Neuronal stem cell (in vitro differentiated cells): ENCODE data around the gene BCL2L14.

Experiments used
- DNase-seq: peaks from one replicate; pipeline ENCODE4 v3.0.0-alpha.2; 2013; ENCODE audit warnings: low spot score
- H2AFZ ChIP-seq: one replicate; pipeline ENCODE4 v1.6.1; 2013; ENCODE audit warnings: mild to moderate bottlenecking, low read length, inconsistent platforms
- H2AK5ac ChIP-seq: 2 replicates; pipeline ENCODE4 v1.6.1; 2013; ENCODE audit warnings: low read depth, mild to moderate bottlenecking, inconsistent platforms, low read length, moderate library complexity, mixed read lengths
- H2BK120ac ChIP-seq: 2 replicates; pipeline ENCODE4 v1.6.1; 2013; ENCODE audit warnings: low read depth, mild to moderate bottlenecking, inconsistent platforms, low read length, moderate library complexity, mixed read lengths
- H2BK12ac ChIP-seq: one replicate; pipeline ENCODE4 v1.6.1; 2013; ENCODE audit warnings: low read length, inconsistent platforms
- H2BK15ac ChIP-seq: 2 replicates; pipeline ENCODE4 v1.6.1; 2013; ENCODE audit warnings: mild to moderate bottlenecking, low read length, inconsistent platforms, mixed read lengths
- H2BK5ac ChIP-seq: one replicate; pipeline ENCODE4 v1.6.1; 2013; ENCODE audit warnings: inconsistent platforms, mild to moderate bottlenecking, low read length, moderate library complexity
- H3K14ac ChIP-seq: one replicate; pipeline ENCODE4 v1.6.1; 2013; ENCODE audit warnings: low read length, inconsistent platforms
- H3K18ac ChIP-seq: 2 replicates; pipeline ENCODE4 v1.6.1; 2013; ENCODE audit warnings: low read length, inconsistent platforms
- H3K23ac ChIP-seq: 2 replicates; pipeline ENCODE4 v1.6.1; 2013; ENCODE audit warnings: low read depth, mild to moderate bottlenecking, mixed read lengths, low read length, inconsistent platforms; ENCODE audit not compliant: poor library complexity
- H3K27ac ChIP-seq: replicated peaks from 3 replicates; pipeline ENCODE4 v1.5.1; 2013; ENCODE audit warnings: low read length, inconsistent platforms
- H3K27me3 ChIP-seq, 3 experiments: 2 replicates each; pipeline ENCODE4 v1.6.1; 2013; ENCODE audit warnings: low read length in 3 of 3, mild to moderate bottlenecking in 2 of 3, inconsistent platforms in 1 of 3, low read depth in 1 of 3, mixed read lengths in 1 of 3, moderate library complexity in 1 of 3; ENCODE audit not compliant: control insufficient read depth in 3 of 3, insufficient read depth in 3 of 3
- H3K36me3 ChIP-seq, 2 donors: replicated peaks in 1 of 2; 2 replicates each; pipeline ENCODE4 v1.6.1; 2013; ENCODE audit warnings: low read length in 2 of 2; ENCODE audit not compliant: control insufficient read depth in 2 of 2, insufficient read depth in 2 of 2
- H3K4ac ChIP-seq: 2 replicates; pipeline ENCODE4 v1.6.1; 2013; ENCODE audit warnings: inconsistent platforms, mild to moderate bottlenecking, low read length, moderate library complexity
- H3K4me1 ChIP-seq, 2 donors: 1 replicate in 1 of 2; 2 replicates in 1 of 2; pipeline ENCODE4 v1.6.1; 2013; ENCODE audit warnings: low read length in 2 of 2, low read depth in 1 of 2; ENCODE audit not compliant: control insufficient read depth in 2 of 2, insufficient read depth in 1 of 2
- H3K4me2 ChIP-seq: one replicate; pipeline ENCODE4 v1.6.1; 2013; ENCODE audit warnings: mild to moderate bottlenecking, low read length, inconsistent platforms; ENCODE audit not compliant: insufficient read depth, poor library complexity, severe bottlenecking
- H3K4me3 ChIP-seq, 2 donors: 2 replicates each; pipeline ENCODE4 v1.5.1; 2013; ENCODE audit warnings: low read length in 2 of 2, mild to moderate bottlenecking in 2 of 2, inconsistent platforms in 1 of 2, moderate library complexity in 1 of 2
- H3K79me1 ChIP-seq: one replicate; pipeline ENCODE4 v1.6.1; 2013; ENCODE audit warnings: low read depth, mild to moderate bottlenecking, inconsistent platforms, low read length, moderate library complexity
- H3K9ac ChIP-seq: one replicate; pipeline ENCODE4 v1.6.1; 2013; ENCODE audit warnings: mild to moderate bottlenecking, low read depth, low read length, inconsistent platforms; ENCODE audit not compliant: poor library complexity
- H3K9me3 ChIP-seq, 2 donors: replicated peaks in 1 of 2; 2 replicates each; pipeline versions ENCODE3 to v1.6.1; 2013; ENCODE audit warnings: low read length in 2 of 2, mild to moderate bottlenecking in 2 of 2, inconsistent platforms in 1 of 2, low read depth in 1 of 2, mixed read lengths in 1 of 2, moderate library complexity in 1 of 2; ENCODE audit not compliant: control insufficient read depth in 2 of 2, insufficient read depth in 1 of 2
- H4K8ac ChIP-seq: one replicate; pipeline ENCODE4 v1.6.1; 2013; ENCODE audit warnings: low read depth, mild to moderate bottlenecking, inconsistent platforms, low read length, moderate library complexity
- H4K91ac ChIP-seq: one replicate; pipeline ENCODE4 v1.6.1; 2013; ENCODE audit warnings: low read length, low read depth, mild to moderate bottlenecking, inconsistent platforms; ENCODE audit not compliant: poor library complexity
- WGBS, 2 donors: extraction: QIAGEN DNeasy Blood & Tissue Kit; methylation state at CpG; one replicate each; pipeline ENCODE4 v1.1.7; 2013; ENCODE audit warnings: missing lambda C conversion rate in 2 of 2, mixed read lengths in 1 of 2; ENCODE audit not compliant: insufficient read length in 2 of 2, insufficient replicate concordance in 1 of 2; ENCODE audit errors: extremely low coverage in 2 of 2; 5-methylcytosine and 5-hydroxymethylcytosine counted together

Gene BCL2L14

DNA sequence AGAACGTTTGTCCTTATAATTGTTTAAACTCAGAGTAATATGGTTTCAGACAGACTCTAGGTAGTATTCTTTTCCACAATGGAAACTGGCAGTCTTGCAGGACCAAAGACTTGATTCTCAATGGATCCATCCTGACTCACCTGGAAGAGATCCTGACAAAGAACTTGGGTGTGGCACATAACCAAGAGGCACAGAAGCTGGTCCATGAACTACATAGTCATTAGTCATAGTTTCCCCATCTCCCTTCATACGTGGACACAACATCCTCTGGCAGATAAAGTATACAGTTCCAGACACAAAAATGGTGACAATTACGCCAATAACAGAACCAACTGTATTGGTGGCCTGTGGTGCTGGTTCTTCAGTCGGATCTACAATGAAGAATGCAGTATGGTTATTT, 55.8 kb downstream of the BCL2L14 start:
- no peaks in the 10 kb centered on the region for H3K4me1 ChIP-seq
- no peak overlapping the region for H2BK120ac ChIP-seq
- H3K23ac ChIP-seq = no peak overlapping the region
- H4K91ac ChIP-seq = no peak overlapping the region
- H3K4me2 ChIP-seq = no peak overlapping the region
- H3K9me3 ChIP-seq = peaks cover 0 to 3% of the 10 kb centered on the region in 2 donors
- no CpG with 5 or more reads among the region's 4 CpGs for WGBS, 2 donors
- no peak overlapping the region for H3K9ac ChIP-seq
- H2AFZ ChIP-seq = no peak overlapping the region
- H3K4me3 ChIP-seq = no peak overlapping the region
- H3K18ac ChIP-seq = no peak overlapping the region
- no peak overlapping the region for H4K8ac ChIP-seq
- H2AK5ac ChIP-seq = no peak overlapping the region
- no peak overlapping the region for H2BK5ac ChIP-seq
- no peak overlapping the region for H3K4ac ChIP-seq
- no peaks in the 10 kb centered on the region for H3K27me3 ChIP-seq
- H2BK15ac ChIP-seq = no peak overlapping the region
- peaks cover under 1% of the 10 kb centered on the region for H3K79me1 ChIP-seq
- DNase-seq = no peak
- peaks cover 9 to 95% of the 10 kb centered on the region in 2 donors for H3K36me3 ChIP-seq
- H2BK12ac ChIP-seq = no peak overlapping the region
- no peak overlapping the region for H3K14ac ChIP-seq
- H3K27ac ChIP-seq = no peak overlapping the region

- Histone ChIP-seq H2BK5ac (no peak overlapping the region), H3K27me3 (no peaks in the 10 kb centered on the region), H3K4ac (no peak overlapping the region), H3K23ac (no peak overlapping the region), H3K4me3 (no peak overlapping the region), H3K27ac (no peak overlapping the region), H3K9me3 (peaks cover 1 to 7% of the 10 kb centered on the region in 2 donors), H3K18ac (no peak overlapping the region), H3K9ac (no peak overlapping the region), H4K91ac (no peak overlapping the region), H2BK120ac (no peak overlapping the region), H4K8ac (no peak overlapping the region), H2AK5ac (no peak overlapping the region), H3K79me1 (peaks cover 2% of the 10 kb centered on the region), H3K4me1 (no peaks in the 10 kb centered on the region), H2BK15ac (no peak overlapping the region), H3K36me3 (peaks cover 11 to 95% of the 10 kb centered on the region in 2 donors), H3K4me2 (no peak overlapping the region), H2AFZ (no peak overlapping the region), H3K14ac (no peak overlapping the region), H2BK12ac (no peak overlapping the region)
- DNase-seq = no peak
- no CpG with 5 or more reads among the region's 2 CpGs for WGBS, 2 donors
Observed at GRCh38 chr12:12127304-12127703, 56.6 kb downstream of the BCL2L14 start.

DNA sequence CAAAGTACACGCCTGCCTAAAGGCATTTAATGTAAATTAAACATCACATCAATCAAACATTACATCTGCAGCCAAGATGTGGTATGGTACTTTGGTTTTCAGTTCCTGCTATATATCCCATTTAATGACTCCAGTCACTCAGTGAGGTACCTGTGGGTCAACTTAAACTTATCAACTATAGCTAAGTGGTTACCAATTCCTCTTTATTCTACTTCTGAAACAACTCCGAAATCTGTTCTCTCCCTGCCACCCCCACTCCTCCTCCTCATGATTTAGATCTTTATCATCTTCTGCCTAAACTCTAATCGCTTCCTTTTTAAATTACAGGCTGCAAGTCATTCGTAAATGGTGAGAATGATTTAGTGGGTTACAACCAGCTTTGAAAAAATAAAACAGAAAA, 57.9 kb downstream of the BCL2L14 start:
- no peak overlapping the region for H3K4ac ChIP-seq
- no peak overlapping the region for H3K4me2 ChIP-seq
- no peak overlapping the region for H4K91ac ChIP-seq
- DNase-seq = no peak
- H3K9ac ChIP-seq = no peak overlapping the region
- H2AFZ ChIP-seq = no peak overlapping the region
- no peak overlapping the region for H3K14ac ChIP-seq
- no peak overlapping the region for H2BK12ac ChIP-seq
- no peak overlapping the region for H2BK5ac ChIP-seq
- H3K4me1 ChIP-seq = peaks cover 0 to 2% of the 10 kb centered on the region in 2 donors
- H4K8ac ChIP-seq = no peak overlapping the region
- no peak overlapping the region for H2BK15ac ChIP-seq
- H3K4me3 ChIP-seq = no peak overlapping the region
- peaks cover 1 to 7% of the 10 kb centered on the region in 2 donors for H3K9me3 ChIP-seq
- no peak overlapping the region for H2BK120ac ChIP-seq
- no peak overlapping the region for H3K27ac ChIP-seq
- peaks cover 10 to 94% of the 10 kb centered on the region in 2 donors for H3K36me3 ChIP-seq
- no peak overlapping the region for H2AK5ac ChIP-seq
- peaks cover 2% of the 10 kb centered on the region for H3K79me1 ChIP-seq
- no peaks in the 10 kb centered on the region for H3K27me3 ChIP-seq
- WGBS, 2 donors = no CpG with 5 or more reads among the region's 4 CpGs
- H3K18ac ChIP-seq = no peak overlapping the region
- H3K23ac ChIP-seq = no peak overlapping the region

DNA sequence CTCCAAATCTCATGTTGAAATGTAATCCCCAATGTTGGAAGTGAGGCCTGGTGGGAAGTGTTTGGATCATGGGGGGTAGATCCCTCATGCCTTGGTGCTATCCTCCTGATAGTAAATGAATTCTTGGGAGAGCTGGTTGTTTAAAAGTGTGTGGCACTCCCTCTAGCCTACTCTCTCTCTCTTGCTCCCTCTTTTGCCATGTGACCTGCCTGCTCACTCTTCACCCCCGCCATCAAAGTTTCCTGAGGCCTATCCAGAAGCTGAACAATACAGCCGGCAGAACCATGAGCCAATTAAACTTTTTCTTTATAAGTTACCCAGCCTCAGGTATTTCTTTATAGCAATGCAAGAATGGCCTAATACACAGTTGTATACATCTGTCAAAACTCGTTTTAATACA, 62.5 kb downstream of the BCL2L14 start:
- Histone ChIP-seq H3K4ac (no peak overlapping the region), H3K9me3 (peaks cover 1 to 7% of the 10 kb centered on the region in 2 donors), H3K27me3 (no peaks in the 10 kb centered on the region), H3K79me1 (peaks cover 2% of the 10 kb centered on the region), H2BK12ac (no peak overlapping the region), H4K91ac (no peak overlapping the region), H3K36me3 (peaks cover 3 to 88% of the 10 kb centered on the region in 2 donors), H3K14ac (no peak overlapping the region), H2BK120ac (no peak overlapping the region), H2AFZ (no peak overlapping the region), H3K27ac (no peak overlapping the region), H3K9ac (no peak overlapping the region), H3K18ac (no peak overlapping the region), H2BK5ac (no peak overlapping the region), H3K4me2 (no peak overlapping the region), H2AK5ac (no peak overlapping the region), H3K4me3 (no peak overlapping the region), H3K23ac (no peak overlapping the region), H3K4me1 (peaks cover 0 to 2% of the 10 kb centered on the region in 2 donors), H2BK15ac (no peak overlapping the region), H4K8ac (no peak overlapping the region)
- DNase-seq = no peak
- no CpG with 5 or more reads among the region's 3 CpGs for WGBS, 2 donors
